Endothelial cell of umbilical vein (primary cell): ENCODE measurements around the gene RAB5IF. TPM values are rescaled to one million over a fixed set of nuclear protein-coding genes. Genes with fewer than 3 reads are reported as not detected.

Experiments used
- BruUV-seq: library from RNA; stranded (reverse); fragments of 400-500 nt; replicated peaks from 2 replicates; lab custom pipeline; 2021; lab: Mats Ljungman, UMichigan
- CTCF ChIA-PET: fragments of 300-600, 350-600 bp; sonication (Branson Sonifier 250); formaldehyde crosslinking; loops from one replicate; lab custom pipeline; 2021; ENCODE audit warnings: antibody characterized with exemption, inconsistent platforms; lab: Charles Lee
- POLR2A ChIA-PET: fragments of 300-600, 350-600 bp; sonication (Branson Sonifier 250); formaldehyde crosslinking; loops from one replicate; lab custom pipeline; 2021; ENCODE audit warnings: antibody characterized with exemption, inconsistent platforms; lab: Charles Lee
- DNase-seq: peaks from one replicate; pipeline ENCODE4 v3.0.0-alpha.2; 2011; ENCODE audit warnings: low read depth, low spot score
- FAIRE-seq: peaks from 2 replicates; lab custom pipeline; 2011; peaks lifted over from hg19 to GRCh38; lab: Jason Lieb, UNC
- H2AFZ ChIP-seq: 2 replicates; pipeline ENCODE4 v1.6.0; 2012; ENCODE audit warnings: low read depth, low read length, control low read depth, inconsistent platforms
- H3K27ac ChIP-seq: 2 replicates; pipeline ENCODE4 v1.5.1; 2011; ENCODE audit warnings: low read depth, mild to moderate bottlenecking, control low read depth, low read length, moderate library complexity; ENCODE audit not compliant: insufficient read depth
- H3K27me3 ChIP-seq, 2 experiments: 2 replicates each; pipeline versions ENCODE4 v1.6.0 to v1.6.1; 2011; ENCODE audit warnings: low read length in 2 of 2, mixed read lengths in 1 of 2; ENCODE audit not compliant: control insufficient read depth in 2 of 2, insufficient read depth in 2 of 2
- H3K36me3 ChIP-seq, 2 experiments: 2 replicates in 1 of 2; 3 replicates in 1 of 2; pipeline ENCODE4 v1.5.1; 2011; ENCODE audit warnings: low read length in 2 of 2, mild to moderate bottlenecking in 1 of 2, moderate library complexity in 1 of 2; ENCODE audit not compliant: control insufficient read depth in 2 of 2, insufficient read depth in 2 of 2; ENCODE audit errors: extremely low read depth in 1 of 2
- H3K4me1 ChIP-seq: 3 replicates; pipeline ENCODE4 v1.5.1; 2011; ENCODE audit warnings: mild to moderate bottlenecking, low read length; ENCODE audit not compliant: control insufficient read depth, insufficient read depth; ENCODE audit errors: extremely low read depth
- H3K4me2 ChIP-seq: 2 replicates; pipeline ENCODE4 v1.6.1; 2011; ENCODE audit warnings: low read length, control low read depth, mixed read lengths; ENCODE audit not compliant: insufficient read depth
- H3K4me3 ChIP-seq, 3 experiments: fragments of 200-600 bp in 1 of 3; sonication (generic), shearing (Covaris generic) in 1 of 3; replicated peaks in 1 of 3; 2 replicates each; pipeline ENCODE4 v1.5.1; 2011 to 2016; ENCODE audit warnings: control low read depth in 3 of 3, low read length in 3 of 3, mild to moderate bottlenecking in 2 of 3, inconsistent platforms in 1 of 3, low read depth in 1 of 3, moderate library complexity in 1 of 3; ENCODE audit not compliant: insufficient read depth in 1 of 3
- H3K79me2 ChIP-seq: 2 replicates; pipeline ENCODE4 v1.6.0; 2012; ENCODE audit warnings: low read length, inconsistent platforms; ENCODE audit not compliant: control insufficient read depth, insufficient read depth
- H3K9ac ChIP-seq: replicated peaks from 2 replicates; pipeline ENCODE3; 2011; ENCODE audit warnings: low read length, control low read depth; ENCODE audit not compliant: insufficient read depth; ENCODE audit errors: extremely low read depth
- H3K9me1 ChIP-seq: replicated peaks from 3 replicates; pipeline ENCODE4 v1.6.0; 2011; ENCODE audit warnings: mild to moderate bottlenecking, low read length; ENCODE audit not compliant: control insufficient read depth, insufficient read depth; ENCODE audit errors: extremely low read depth
- H3K9me3 ChIP-seq: replicated peaks from 2 replicates; pipeline ENCODE4 v1.5.1; 2012; ENCODE audit warnings: low read length, inconsistent platforms; ENCODE audit not compliant: control insufficient read depth, insufficient read depth
- H4K20me1 ChIP-seq: replicated peaks from 2 replicates; pipeline ENCODE3; 2011; ENCODE audit warnings: mild to moderate bottlenecking, low read length; ENCODE audit not compliant: control insufficient read depth, insufficient read depth; ENCODE audit errors: extremely low read depth
- CTCF ChIP-seq, 2 donors: IDR thresholded peaks; 1 replicate in 1 of 2; 2 replicates in 1 of 2; pipeline ENCODE4 v1.5.1; 2011; ENCODE audit warnings: low read length in 2 of 2, mild to moderate bottlenecking in 2 of 2, moderate library complexity in 2 of 2, control low read depth in 1 of 2, inconsistent platforms in 1 of 2, low read depth in 1 of 2; ENCODE audit not compliant: insufficient read depth in 1 of 2; ENCODE audit errors: extremely low read depth in 1 of 2
- EZH2 ChIP-seq: IDR thresholded peaks from 2 replicates; pipeline ENCODE4 v1.6.1; 2012; ENCODE audit warnings: borderline replicate concordance, low read depth, mild to moderate bottlenecking, moderate library complexity, low read length, inconsistent platforms; ENCODE audit not compliant: severe bottlenecking
- FOS ChIP-seq: IDR thresholded peaks from 2 replicates; pipeline ENCODE4 v1.6.1; 2011; ENCODE audit warnings: mild to moderate bottlenecking, low read length, moderate library complexity, borderline replicate concordance; ENCODE audit not compliant: insufficient read depth
- GATA2 ChIP-seq: IDR thresholded peaks from 2 replicates; pipeline ENCODE4 v1.7.0; 2011; ENCODE audit warnings: low read depth, mild to moderate bottlenecking, moderate library complexity, mixed read lengths, low read length; ENCODE audit not compliant: insufficient read length, insufficient read depth
- JUN ChIP-seq: IDR thresholded peaks from 2 replicates; pipeline ENCODE4 v1.6.1; 2011; ENCODE audit warnings: borderline replicate concordance, low read depth; ENCODE audit not compliant: insufficient read length, insufficient read depth
- MAX ChIP-seq: IDR thresholded peaks from 2 replicates; pipeline ENCODE4 v1.6.1; 2011; ENCODE audit not compliant: insufficient read depth, insufficient read length
- MYC ChIP-seq: IDR thresholded peaks from one replicate; pipeline ENCODE4 v1.6.1; 2011; ENCODE audit warnings: mild to moderate bottlenecking, low read depth, low read length
- POLR2A ChIP-seq: IDR thresholded peaks from 2 replicates; pipeline ENCODE4 v1.6.1; 2012; ENCODE audit warnings: low read depth, mild to moderate bottlenecking, control low read depth, low read length
- POLR2AphosphoS5 ChIP-seq: IDR thresholded peaks from 2 replicates; pipeline ENCODE4 v1.6.1; 2012; ENCODE audit warnings: low read depth, mild to moderate bottlenecking, control low read depth, low read length, moderate library complexity; ENCODE audit not compliant: insufficient read depth
- dilution Hi-C: fragments of 300-500 bp; cut with MboI; formaldehyde crosslinking; loops from one replicate; pipeline ENCODE4 v1.15.0; 2019; ENCODE audit warnings: low sequenced_read_pairs; ENCODE audit not compliant: extremely low pct_ligation_motif_present
- intact Hi-C: fragments of 100-400 bp; cut with micrococcal nuclease; formaldehyde crosslinking; loops from one replicate; pipeline ENCODE4 v1.10.0; 2022
- polyA plus RNA-seq, 4 experiments: library from polyadenylated mRNA; depleted of rRNA in 3 of 4; stranded (reverse) in 3 of 4; unstranded in 1 of 4; fragments of >200 nt; gene quantifications; 2 replicates each; pipeline versions ENCODE4 v1.2.1 to v1.2.3, GENCODE V29; 2011 to 2012; ENCODE audit warnings: missing spikeins in 1 of 4
- total RNA-seq: library from RNA; stranded (reverse); gene quantifications from 2 replicates; pipeline ENCODE4 v1.2.3, GENCODE V29; 2021

RAB5IF gene
- total and polyA plus RNA-seq, 2 donors (not counting 3 experiments of a cell fraction or from before 2014, with no cell fraction given): 113 to 162 TPM

GRCh38 chr20:36562724-36563123 lies 42.9 kb upstream of the RAB5IF start:
- BruUV-seq: no TSS peak
- Histone ChIP-seq H3K9me3 (no peaks in the 10 kb centered on the region), H3K27me3 (no peaks in the 10 kb centered on the region), H3K27ac (no peak overlapping the region), H3K4me1 (no peaks in the 10 kb centered on the region), H3K4me3 (no peak overlapping the region), H4K20me1 (no peaks in the 10 kb centered on the region), H3K9me1 (no peaks in the 10 kb centered on the region), H2AFZ (no peak overlapping the region), H3K9ac (no peak overlapping the region), H3K79me2 (no peaks in the 10 kb centered on the region), H3K36me3 (no peaks in the 10 kb centered on the region), H3K4me2 (no peak overlapping the region)
- no peak for TF ChIP-seq FOS
- TF ChIP-seq CTCF (IDR thresholded peaks at IDR 0.05; ENCODE audit: extremely low read depth in 1 of 2, insufficient read depth in 1 of 2, low read depth in 1 of 2, low read length in 2 of 2): no peak
- no peak for TF ChIP-seq GATA2
- no peak for TF ChIP-seq JUN
- no peak for TF ChIP-seq MAX
- TF ChIP-seq EZH2: no peak
- no peak for TF ChIP-seq POLR2AphosphoS5
- TF ChIP-seq POLR2A: no peak
- TF ChIP-seq MYC: no peak
- ChIA-PET CTCF (no interaction called here), POLR2A (no interaction called here)
- FAIRE-seq (no peak), DNase-seq (no peak)
- intact Hi-C loops (no loop called here), dilution Hi-C loops (no loop called here)
